Activated CD4-positive, alpha-beta memory T cell treated with anti-CD3 and anti-CD28 coated beads for 36 hours (primary cell): ENCODE measurements around the gene TEX35. TPM values are rescaled to one million over a fixed set of nuclear protein-coding genes. Genes with fewer than 3 reads are reported as not detected.

Source experiments
- CTCF ChIA-PET: fragments of 350-600 bp; sonication (Branson Sonifier 250); formaldehyde crosslinking; loops from one replicate; lab custom pipeline; 2021; ENCODE audit warnings: antibody characterized with exemption, inconsistent platforms; lab: Charles Lee
- POLR2A ChIA-PET: fragments of 350-600 bp; sonication (Branson Sonifier 250); formaldehyde crosslinking; loops from one replicate; lab custom pipeline; 2021; ENCODE audit warnings: antibody characterized with exemption; lab: Charles Lee
- DNase-seq: peaks from one replicate; pipeline ENCODE4 v3.0.0-alpha.2; 2020
- H3K27ac Mint-ChIP-seq: one replicate; pipeline ENCODE4 v1.8.0; 2021; ENCODE audit warnings: mixed read lengths
- H3K27me3 Mint-ChIP-seq: one replicate; pipeline ENCODE4 v1.8.0; 2021; ENCODE audit warnings: mixed read lengths
- H3K36me3 Mint-ChIP-seq: one replicate; pipeline ENCODE4 v1.8.0; 2021; ENCODE audit warnings: mixed read lengths
- H3K4me1 Mint-ChIP-seq: one replicate; pipeline ENCODE4 v1.8.0; 2021; ENCODE audit warnings: low read depth, mixed read lengths
- H3K4me3 Mint-ChIP-seq: one replicate; pipeline ENCODE4 v1.8.0; 2021; ENCODE audit warnings: mild to moderate bottlenecking, mixed read lengths
- H3K9me3 Mint-ChIP-seq: one replicate; pipeline ENCODE4 v1.8.0; 2021; ENCODE audit warnings: mixed read lengths
- intact Hi-C: fragments of 100-400 bp; cut with micrococcal nuclease; formaldehyde crosslinking; loops from one replicate; pipeline ENCODE4 v1.15.1; 2023
- total RNA-seq, 2 experiments: library from RNA; stranded (reverse); gene quantifications; one replicate each; pipeline ENCODE4 v1.2.3, GENCODE V29; 2021

TEX35 gene
- total RNA-seq, 2 experiments from 2014 or later: not detected

DNA sequence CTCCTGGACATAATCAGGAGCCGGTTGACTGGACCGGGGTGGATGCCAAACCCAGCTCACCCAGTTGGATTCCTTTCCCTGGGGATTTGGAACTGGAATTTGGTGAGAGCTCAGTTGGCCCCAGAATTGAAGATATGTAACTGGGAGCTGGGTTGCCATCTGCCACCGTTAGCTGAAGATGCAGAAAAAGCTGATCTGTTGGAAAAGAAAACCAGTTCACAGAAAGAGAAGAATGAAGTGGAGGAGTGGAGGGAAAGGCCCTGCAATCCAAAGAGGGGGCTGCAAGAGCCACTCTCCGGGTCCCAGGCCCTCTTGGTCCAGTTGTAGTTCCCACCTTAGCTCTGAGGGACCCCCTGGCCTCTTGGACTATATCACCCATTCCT, 16.0 kb downstream of the TEX35 start:
- no peak for DNase-seq
- no peak overlapping the region for H3K27ac Mint-ChIP-seq

DNA sequence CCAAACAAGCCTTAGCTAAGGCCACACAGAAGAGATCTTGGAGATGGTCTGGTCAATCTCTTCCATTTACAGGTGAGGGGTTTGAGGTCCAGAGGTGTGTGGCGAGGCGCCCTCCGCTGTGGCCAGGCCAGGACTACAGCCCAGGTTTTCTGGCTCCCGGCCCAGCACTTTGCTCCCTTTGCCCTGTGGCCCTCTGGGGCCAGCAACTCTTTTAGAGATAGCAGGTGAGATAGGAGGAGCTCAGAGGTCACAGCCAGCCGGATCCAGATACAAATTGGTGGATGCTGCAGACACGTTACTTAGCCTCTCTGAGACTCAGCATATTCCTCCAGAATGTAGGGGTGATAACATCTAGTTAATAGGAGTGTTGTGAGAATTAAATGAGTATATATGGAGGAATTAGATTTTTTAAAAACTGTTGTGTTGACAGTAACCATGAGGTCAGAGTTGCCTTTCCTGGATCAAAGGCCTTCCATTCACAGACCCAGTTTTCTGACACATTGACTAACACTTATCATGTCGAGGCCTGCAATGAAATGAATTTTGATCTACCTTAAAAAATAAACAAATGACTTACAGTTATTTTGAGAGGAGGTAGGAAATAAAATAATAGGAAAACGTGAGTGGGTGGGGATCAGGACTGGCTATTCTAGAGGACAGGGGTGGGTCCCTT, 16.6 kb downstream of the TEX35 start:
- Mint-ChIP-seq H3K4me3 (no peak overlapping the region), H3K27ac (no peak overlapping the region), H3K36me3 (no peaks in the 10 kb centered on the region), H3K27me3 (no peaks in the 10 kb centered on the region), H3K4me1 (no peaks in the 10 kb centered on the region), H3K9me3 (no peaks in the 10 kb centered on the region)
- no peak for DNase-seq
- intact Hi-C loops: no loop called here
- ChIA-PET POLR2A (no interaction called here), CTCF (interaction anchor here (0.8 to 8.1 kb wide), 4 partner anchors 13 to 474 kb away, joined by 3 to 50 read pairs (median 4); no protein-coding TSS in a partner anchor)

More for the DNA sequence above, 16.0 kb downstream of the TEX35 start:
- ChIA-PET POLR2A (no interaction called here), CTCF (interaction anchor here (0.8 to 8.1 kb wide), 3 partner anchors 13 to 474 kb away, joined by 3 to 50 read pairs (median 4); no protein-coding TSS in a partner anchor)
- intact Hi-C loops: no loop called here
- Mint-ChIP-seq H3K36me3 (no peaks in the 10 kb centered on the region), H3K4me1 (no peaks in the 10 kb centered on the region), H3K4me3 (no peak overlapping the region), H3K27me3 (no peaks in the 10 kb centered on the region), H3K9me3 (no peaks in the 10 kb centered on the region)

DNA sequence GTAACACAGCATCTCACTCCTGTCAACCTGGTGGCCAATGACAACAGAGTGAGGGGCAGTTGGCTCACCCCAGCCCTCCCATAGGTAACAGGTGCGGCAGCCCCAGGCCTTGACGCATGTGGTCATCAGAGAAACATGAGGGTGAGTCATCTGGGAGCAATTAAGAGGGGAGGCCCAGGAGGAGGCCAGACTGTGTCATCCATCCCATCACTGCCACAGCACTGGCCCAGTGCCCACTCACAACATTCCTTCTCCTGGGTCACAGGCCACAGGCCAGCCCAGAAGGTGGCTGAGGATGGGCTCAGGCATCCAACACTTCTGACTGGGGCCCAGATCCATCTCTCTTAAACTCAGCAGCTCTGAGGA, 17.1 kb downstream of the TEX35 start:
- POLR2A ChIA-PET: no interaction called here
- CTCF ChIA-PET: interaction anchor here (1.2 to 8.1 kb wide), 2 partner anchors 224 to 473 kb away, joined by 4 to 50 read pairs; no protein-coding TSS in a partner anchor

DNA sequence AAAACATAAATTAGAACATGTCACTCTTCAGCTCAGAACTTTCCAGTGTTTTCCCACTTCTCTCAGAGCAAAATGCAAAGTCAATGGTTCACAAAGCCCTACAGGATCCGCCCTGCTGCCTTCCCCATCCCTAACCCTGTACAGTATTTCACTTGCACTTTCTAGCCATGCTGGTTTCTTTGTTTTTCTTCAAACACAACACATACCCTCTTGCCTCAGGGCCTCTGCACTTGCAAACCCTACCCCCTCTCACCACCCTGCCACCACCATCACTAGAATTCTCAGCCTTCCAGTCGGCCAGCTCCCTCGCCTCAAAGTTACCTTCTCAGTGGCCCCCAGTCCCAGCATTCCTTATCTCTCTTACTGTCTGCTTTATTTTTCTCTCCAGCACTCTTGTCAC, 17.6 kb downstream of the TEX35 start:
- Mint-ChIP-seq H3K4me1 (no peaks in the 10 kb centered on the region), H3K27ac (no peak overlapping the region), H3K27me3 (no peaks in the 10 kb centered on the region), H3K9me3 (no peaks in the 10 kb centered on the region), H3K4me3 (no peak overlapping the region), H3K36me3 (no peaks in the 10 kb centered on the region)
- ChIA-PET CTCF (interaction anchor here (1.2 to 8.1 kb wide), 3 partner anchors 12 to 473 kb away, joined by 4 to 50 read pairs (median 43); no protein-coding TSS in a partner anchor), POLR2A (no interaction called here)
- no peak for DNase-seq
- intact Hi-C loops: no loop called here

More for the DNA sequence above, 17.1 kb downstream of the TEX35 start:
- intact Hi-C loops: no loop called here
- H3K4me3 Mint-ChIP-seq: no peak overlapping the region
- H3K27ac Mint-ChIP-seq: no peak overlapping the region
- no peaks in the 10 kb centered on the region for H3K4me1 Mint-ChIP-seq
- no peak for DNase-seq
- no peaks in the 10 kb centered on the region for H3K27me3 Mint-ChIP-seq
- H3K9me3 Mint-ChIP-seq: no peaks in the 10 kb centered on the region
- no peaks in the 10 kb centered on the region for H3K36me3 Mint-ChIP-seq

DNA sequence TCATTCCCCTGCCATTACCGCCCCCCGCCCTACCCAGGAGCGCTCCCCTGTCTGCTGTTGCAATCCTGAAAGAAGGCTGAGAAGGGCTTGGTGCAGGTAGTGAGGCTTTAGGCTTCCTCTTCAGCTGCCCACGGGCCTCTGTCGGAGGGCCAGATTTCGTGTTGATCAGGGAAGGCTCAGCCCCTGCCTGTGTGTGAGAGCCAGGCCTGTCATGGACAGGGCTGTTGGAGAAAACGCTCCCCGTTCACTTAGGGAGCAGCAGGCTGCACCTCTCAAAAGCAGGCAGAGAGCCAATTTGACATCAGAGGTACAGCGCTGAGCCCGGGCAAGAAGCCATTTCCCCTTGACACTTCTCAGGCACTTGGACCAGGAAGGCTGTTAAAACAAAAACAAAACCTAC, 19.0 kb downstream of the TEX35 start:
- Mint-ChIP-seq H3K27ac (no peak overlapping the region), H3K9me3 (no peaks in the 10 kb centered on the region), H3K4me1 (no peaks in the 10 kb centered on the region), H3K27me3 (no peaks in the 10 kb centered on the region), H3K36me3 (no peaks in the 10 kb centered on the region), H3K4me3 (no peak overlapping the region)
- ChIA-PET POLR2A (no interaction called here), CTCF (interaction anchor here (0.6 to 8.1 kb wide), 19 partner anchors 11 to 1283 kb away, joined by 3 to 50 read pairs (median 3); no protein-coding TSS in a partner anchor)
- intact Hi-C loops: loop anchor here (2.0 kb wide), 2 partner anchors 221 to 471 kb away; no protein-coding TSS in a partner anchor
- no peak for DNase-seq

DNA sequence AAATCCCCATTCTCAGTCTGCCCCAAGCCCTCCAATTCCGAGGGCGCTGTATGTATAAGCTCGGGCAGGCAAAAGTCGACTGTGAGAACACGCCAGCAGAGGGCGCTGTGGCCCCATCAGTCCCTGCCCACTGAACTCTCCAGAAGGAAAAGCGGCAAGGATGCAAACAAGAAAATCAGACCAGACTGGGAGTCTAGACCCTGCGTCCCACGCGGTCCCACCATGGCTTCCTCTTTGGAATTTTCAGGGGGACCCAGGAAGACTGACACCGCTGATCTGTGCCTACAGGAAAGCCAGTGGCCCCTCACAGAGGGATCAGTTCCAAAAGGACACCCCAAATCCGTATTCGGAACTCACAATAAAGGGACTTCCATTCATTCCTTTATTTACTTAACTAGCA, 19.5 kb downstream of the TEX35 start:
- Mint-ChIP-seq H3K27ac (no peak overlapping the region), H3K9me3 (no peaks in the 10 kb centered on the region), H3K4me3 (no peak overlapping the region), H3K27me3 (no peaks in the 10 kb centered on the region), H3K36me3 (no peaks in the 10 kb centered on the region), H3K4me1 (no peaks in the 10 kb centered on the region)
- DNase-seq: peak; percentile 83
- CTCF ChIA-PET: interaction anchor here (0.6 to 8.1 kb wide), 21 partner anchors 10 to 1282 kb away, joined by 3 to 50 read pairs (median 3); no protein-coding TSS in a partner anchor
- POLR2A ChIA-PET: no interaction called here
- intact Hi-C loops: loop anchor here (2.0 kb wide), 2 partner anchors 220 to 470 kb away; no protein-coding TSS in a partner anchor

DNA sequence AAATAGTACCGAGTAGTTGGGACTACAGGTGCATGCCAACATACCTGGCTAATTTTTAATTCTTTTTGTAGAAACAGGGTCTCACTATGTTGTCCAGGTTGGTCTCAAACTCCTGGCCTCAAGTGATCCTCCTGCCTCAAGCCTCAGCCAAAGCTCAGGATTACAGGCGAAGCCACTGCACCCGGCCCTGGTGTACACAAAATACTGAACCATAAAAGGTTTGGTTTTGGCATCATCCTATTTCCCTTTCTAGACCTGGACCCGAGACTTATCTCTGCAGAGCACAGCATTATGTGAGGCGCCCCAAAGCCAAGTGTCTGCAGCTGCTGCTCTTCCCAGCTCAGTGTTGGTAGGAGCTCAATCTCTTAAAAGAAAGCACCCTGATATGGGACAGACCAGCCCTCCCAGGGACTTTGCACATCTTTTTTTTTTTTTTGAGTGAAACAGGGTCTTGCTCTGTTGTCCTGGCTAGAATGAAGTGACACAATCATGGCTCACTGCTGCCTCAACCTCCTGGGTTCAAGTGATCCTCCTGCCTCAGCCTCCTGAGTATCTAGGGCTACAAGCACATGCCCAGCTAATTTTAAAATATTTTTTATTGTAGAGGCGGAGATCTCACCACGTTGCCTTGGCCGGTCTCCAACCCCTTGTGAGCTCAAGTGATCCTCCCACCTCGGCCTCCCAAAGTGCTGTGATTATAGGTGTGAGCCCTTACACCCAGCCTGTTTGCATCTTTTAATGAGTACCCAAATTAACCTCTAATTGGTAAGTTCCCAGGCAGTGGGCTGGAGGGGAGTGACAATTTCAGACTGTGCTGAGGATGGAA, 20.4 kb downstream of the TEX35 start:
- intact Hi-C loops: loop anchor here (2.0 kb wide), 2 partner anchors 219 to 469 kb away; no protein-coding TSS in a partner anchor
- POLR2A ChIA-PET: interaction anchor here (0.7 kb wide), 1 partner anchor 193 kb away, joined by 3 read pairs; no protein-coding TSS in a partner anchor
- H3K9me3 Mint-ChIP-seq: no peaks in the 10 kb centered on the region
- DNase-seq: no peak
- H3K36me3 Mint-ChIP-seq: no peaks in the 10 kb centered on the region
- no peaks in the 10 kb centered on the region for H3K27me3 Mint-ChIP-seq
- no peak overlapping the region for H3K4me3 Mint-ChIP-seq
- CTCF ChIA-PET: interaction anchor here (0.6 to 8.1 kb wide), 10 partner anchors 9 to 856 kb away, joined by 3 to 50 read pairs (median 4); no protein-coding TSS in a partner anchor
- no peaks in the 10 kb centered on the region for H3K4me1 Mint-ChIP-seq
- no peak overlapping the region for H3K27ac Mint-ChIP-seq

DNA sequence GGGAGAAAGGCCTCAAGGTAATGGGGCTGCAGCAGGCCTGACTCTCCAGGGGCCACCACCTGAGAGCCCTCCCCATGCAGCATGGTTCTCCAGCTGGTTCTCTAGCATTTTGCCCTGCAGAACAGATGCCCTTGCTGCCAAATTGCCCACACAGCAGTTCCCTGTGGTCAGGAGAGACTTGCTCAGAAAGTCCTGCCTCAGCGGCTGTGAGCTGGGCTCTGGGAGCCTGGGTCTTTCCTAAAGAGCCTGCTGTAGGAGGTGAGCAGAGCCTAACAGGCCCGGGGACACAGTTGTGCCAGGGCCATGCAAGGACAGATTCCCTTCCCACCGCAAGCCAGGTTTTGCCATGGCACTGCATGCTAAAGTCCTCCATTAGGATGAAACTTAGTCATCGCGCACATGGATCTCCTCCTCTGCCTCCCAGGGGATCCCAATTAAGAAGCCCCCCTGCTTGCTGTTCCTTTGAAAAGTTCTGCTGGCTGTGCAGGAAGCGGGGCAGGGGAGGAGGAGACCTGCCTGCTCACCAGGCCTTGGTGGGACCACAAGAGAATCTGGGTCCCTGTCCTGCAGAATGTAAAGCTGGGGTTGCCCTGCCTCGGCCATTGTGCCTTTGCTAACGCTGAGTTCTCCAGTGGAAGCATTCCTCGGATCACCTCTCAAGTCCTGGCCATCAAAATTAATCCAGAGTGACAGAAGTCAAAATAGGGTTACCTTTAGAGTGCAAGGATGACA, 21.4 kb downstream of the TEX35 start:
- Mint-ChIP-seq H3K9me3 (no peaks in the 10 kb centered on the region), H3K27me3 (no peaks in the 10 kb centered on the region), H3K36me3 (no peaks in the 10 kb centered on the region), H3K27ac (no peak overlapping the region), H3K4me3 (no peak overlapping the region), H3K4me1 (no peaks in the 10 kb centered on the region)
- POLR2A ChIA-PET: no interaction called here
- intact Hi-C loops: no loop called here
- no peak for DNase-seq
- CTCF ChIA-PET: interaction anchor here (0.6 to 8.1 kb wide), 5 partner anchors 8 to 488 kb away, joined by 4 to 50 read pairs (median 34); no protein-coding TSS in a partner anchor

DNA sequence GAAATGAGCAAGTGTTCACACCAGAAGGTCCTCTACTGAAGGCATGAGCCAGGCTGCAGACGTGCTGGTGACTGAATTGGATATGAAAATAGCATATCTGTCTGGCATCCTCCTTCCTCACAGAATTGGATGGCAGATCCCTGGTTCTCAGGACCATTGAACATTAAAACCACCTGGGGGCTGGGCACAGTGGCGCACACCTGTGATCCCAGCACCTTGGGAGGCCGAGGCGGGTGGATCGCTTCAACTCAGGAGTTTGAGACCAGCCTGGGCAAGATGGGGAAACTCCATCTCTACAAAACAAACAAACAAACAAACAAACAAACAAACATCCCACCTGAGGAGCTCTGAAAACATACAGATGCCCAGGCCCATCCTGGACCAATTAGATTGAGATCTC, 23.4 kb downstream of the TEX35 start:
- CTCF ChIA-PET: interaction anchor here (0.5 to 1.5 kb wide), 4 partner anchors 11 to 268 kb away, joined by 3 to 6 read pairs (median 4); no protein-coding TSS in a partner anchor
- H3K27ac Mint-ChIP-seq: no peak overlapping the region
- intact Hi-C loops: no loop called here
- POLR2A ChIA-PET: no interaction called here
- H3K4me3 Mint-ChIP-seq: no peak overlapping the region
- H3K27me3 Mint-ChIP-seq: no peaks in the 10 kb centered on the region
- peaks cover 2% of the 10 kb centered on the region for H3K4me1 Mint-ChIP-seq
- no peak for DNase-seq
- no peaks in the 10 kb centered on the region for H3K36me3 Mint-ChIP-seq
- no peaks in the 10 kb centered on the region for H3K9me3 Mint-ChIP-seq

DNA sequence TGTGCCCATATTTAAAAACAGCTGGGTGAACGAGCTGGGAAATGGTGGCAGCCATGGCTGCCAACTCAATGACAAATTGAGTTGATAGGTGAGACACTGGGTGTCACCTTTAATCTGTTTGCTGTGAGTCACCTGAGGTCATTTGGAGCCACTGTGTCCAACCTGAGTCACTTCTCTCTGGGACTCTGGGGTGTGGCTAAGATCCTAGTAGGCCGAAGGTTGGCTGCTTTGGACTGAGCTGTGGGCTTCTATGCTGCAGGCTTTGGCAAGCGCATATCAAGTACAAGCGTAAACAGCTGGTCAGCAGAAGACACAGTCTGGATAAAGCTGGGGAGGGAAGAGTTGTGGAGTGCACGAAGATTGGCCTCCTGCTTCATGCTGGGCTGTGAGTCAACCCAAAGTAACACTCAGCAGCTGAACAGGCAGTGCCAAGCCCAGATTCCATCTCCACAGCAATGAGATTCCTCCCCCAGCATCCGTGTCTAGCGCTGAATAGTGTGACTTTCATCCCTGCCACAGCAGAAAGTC, 24.0 kb downstream of the TEX35 start:
- Mint-ChIP-seq H3K27me3 (no peaks in the 10 kb centered on the region), H3K27ac (no peak overlapping the region), H3K4me1 (peaks cover 2% of the 10 kb centered on the region), H3K9me3 (no peaks in the 10 kb centered on the region), H3K4me3 (no peak overlapping the region), H3K36me3 (no peaks in the 10 kb centered on the region)
- intact Hi-C loops: no loop called here
- no peak for DNase-seq
- POLR2A ChIA-PET: no interaction called here
- CTCF ChIA-PET: interaction anchor here (1.0 to 1.5 kb wide), 2 partner anchors 12 to 216 kb away, joined by 3 to 6 read pairs; no protein-coding TSS in a partner anchor

DNA sequence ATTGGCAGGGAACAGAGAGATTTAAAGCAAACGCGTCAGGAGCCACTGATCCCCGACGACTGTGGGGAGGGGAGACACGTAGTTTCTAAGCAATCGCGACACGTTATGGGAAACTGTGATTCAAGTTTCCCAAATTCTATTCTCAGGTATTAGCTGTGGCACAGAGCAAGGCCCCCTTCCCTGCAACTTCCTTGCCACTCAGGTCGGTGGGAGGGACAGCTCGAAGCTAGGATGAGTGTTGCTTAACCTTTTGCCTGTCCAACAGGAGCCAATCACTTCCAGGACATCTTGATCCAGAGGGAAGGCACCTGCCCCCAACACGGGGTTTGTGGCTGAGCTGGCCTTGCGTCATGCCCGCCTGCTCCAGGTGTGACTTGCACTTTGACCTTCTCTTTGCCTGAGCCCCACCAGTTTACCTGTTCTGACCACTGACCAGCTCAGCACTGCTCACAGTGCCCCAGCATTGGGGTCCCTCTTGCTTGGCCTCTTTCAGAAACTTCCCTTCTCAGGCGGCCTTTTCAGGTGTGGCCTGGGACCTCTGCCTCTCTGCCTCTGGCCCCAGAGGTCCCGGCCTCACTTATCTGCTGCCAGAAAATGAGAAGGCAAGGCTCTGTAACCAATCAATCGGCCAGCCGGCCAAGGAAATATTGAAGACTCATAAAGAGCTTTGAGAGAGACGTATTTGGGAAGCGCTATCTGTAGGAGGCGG, 24.6 kb downstream of the TEX35 start:
- H3K27ac Mint-ChIP-seq: no peak overlapping the region
- intact Hi-C loops: no loop called here
- no peaks in the 10 kb centered on the region for H3K36me3 Mint-ChIP-seq
- no peak overlapping the region for H3K4me3 Mint-ChIP-seq
- POLR2A ChIA-PET: no interaction called here
- no peak for DNase-seq
- H3K4me1 Mint-ChIP-seq: peaks cover 2% of the 10 kb centered on the region
- CTCF ChIA-PET: no interaction called here
- H3K27me3 Mint-ChIP-seq: no peaks in the 10 kb centered on the region
- H3K9me3 Mint-ChIP-seq: no peaks in the 10 kb centered on the region
